Measurements from ENCODE around the gene MYO1F. TPM values are rescaled to one million over a fixed set of nuclear protein-coding genes. Genes with fewer than 3 reads are reported as not detected.

The MYO1F gene
- total RNA-seq, 1 experiment from 2014 or later, result 0.16 TPM

DNA sequence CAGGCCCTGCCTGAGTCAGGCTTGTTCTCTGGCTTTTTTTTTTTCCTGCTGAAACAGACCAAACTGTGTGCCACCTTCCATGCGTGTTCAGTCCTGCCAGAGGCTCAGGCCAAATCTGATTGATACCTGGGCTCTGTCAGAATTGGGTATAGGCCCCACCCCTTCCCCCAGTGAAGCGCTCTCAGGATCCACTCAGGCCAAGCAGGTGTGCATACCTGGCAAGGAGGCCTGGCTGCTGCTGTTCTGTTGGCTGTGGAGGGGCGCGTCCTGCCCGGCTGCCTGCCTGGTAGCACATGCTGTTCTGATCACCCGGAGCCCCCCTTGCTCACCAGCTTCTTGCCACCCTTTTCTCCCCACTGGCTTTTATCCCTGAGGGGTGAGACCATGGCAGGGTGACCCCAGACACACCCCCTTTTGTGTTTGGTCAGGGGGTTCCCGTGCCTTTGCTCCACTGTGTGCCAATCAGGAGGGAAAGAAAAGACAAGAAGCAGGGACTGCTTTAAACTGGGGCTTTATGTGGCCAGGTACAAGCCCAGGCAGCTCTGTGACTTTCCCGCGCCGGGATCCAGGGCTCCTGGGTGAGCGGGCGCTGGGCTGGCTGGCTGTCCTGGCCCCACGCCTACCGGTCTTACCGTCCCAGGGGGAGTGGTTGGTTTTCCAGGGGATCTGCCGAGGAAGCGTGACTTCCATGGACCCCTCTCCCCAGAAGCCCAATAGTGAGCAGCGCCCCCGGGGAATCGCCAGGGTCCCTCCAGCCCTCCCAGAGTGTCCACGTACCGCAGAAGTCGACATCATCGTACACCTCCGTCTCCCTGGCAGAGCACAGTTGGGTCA lies 87.5 kb downstream of the MYO1F start:
- Mint-ChIP-seq H3K36me3 (ENCODE audit: insufficient read depth, unreplicated experiment) (peaks cover 60% of the 10 kb centered on the region), H3K9me3 (ENCODE audit: unreplicated experiment) (no peaks in the 10 kb centered on the region), H3K4me1 (ENCODE audit: insufficient read depth, unreplicated experiment) (peaks cover 3% of the 10 kb centered on the region), H3K27me3 (ENCODE audit: insufficient read depth, unreplicated experiment) (no peaks in the 10 kb centered on the region), H3K4me3 (ENCODE audit: unreplicated experiment) (no peak overlapping the region), H3K27ac (ENCODE audit: low read depth, unreplicated experiment) (peak overlapping the region; percentile 35)
- no TSS peak for BruUV-seq (replicated peaks)
- peak; percentile 41 for DNase-seq (ENCODE audit: unreplicated experiment)
- ChIA-PET CTCF (interaction anchor here (1.3 kb wide), 1 partner anchor 135 kb away, joined by 3 read pairs; no protein-coding TSS in a partner anchor), POLR2A (interaction anchor here (2.1 kb wide), 1 partner anchor 44 kb away, joined by 9 read pairs; the partner anchor contains the start of gene HNRNPM)
- TF ChIP-seq, protein P1, sequence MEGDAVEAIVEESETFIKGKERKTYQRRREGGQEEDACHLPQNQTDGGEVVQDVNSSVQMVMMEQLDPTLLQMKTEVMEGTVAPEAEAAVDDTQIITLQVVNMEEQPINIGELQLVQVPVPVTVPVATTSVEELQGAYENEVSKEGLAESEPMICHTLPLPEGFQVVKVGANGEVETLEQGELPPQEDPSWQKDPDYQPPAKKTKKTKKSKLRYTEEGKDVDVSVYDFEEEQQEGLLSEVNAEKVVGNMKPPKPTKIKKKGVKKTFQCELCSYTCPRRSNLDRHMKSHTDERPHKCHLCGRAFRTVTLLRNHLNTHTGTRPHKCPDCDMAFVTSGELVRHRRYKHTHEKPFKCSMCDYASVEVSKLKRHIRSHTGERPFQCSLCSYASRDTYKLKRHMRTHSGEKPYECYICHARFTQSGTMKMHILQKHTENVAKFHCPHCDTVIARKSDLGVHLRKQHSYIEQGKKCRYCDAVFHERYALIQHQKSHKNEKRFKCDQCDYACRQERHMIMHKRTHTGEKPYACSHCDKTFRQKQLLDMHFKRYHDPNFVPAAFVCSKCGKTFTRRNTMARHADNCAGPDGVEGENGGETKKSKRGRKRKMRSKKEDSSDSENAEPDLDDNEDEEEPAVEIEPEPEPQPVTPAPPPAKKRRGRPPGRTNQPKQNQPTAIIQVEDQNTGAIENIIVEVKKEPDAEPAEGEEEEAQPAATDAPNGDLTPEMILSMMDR (IDR thresholded peaks at IDR 0.05; ENCODE audit: unreplicated experiment), result no peak
- intact Hi-C loops (cut with micrococcal nuclease), result no loop called here

DNA sequence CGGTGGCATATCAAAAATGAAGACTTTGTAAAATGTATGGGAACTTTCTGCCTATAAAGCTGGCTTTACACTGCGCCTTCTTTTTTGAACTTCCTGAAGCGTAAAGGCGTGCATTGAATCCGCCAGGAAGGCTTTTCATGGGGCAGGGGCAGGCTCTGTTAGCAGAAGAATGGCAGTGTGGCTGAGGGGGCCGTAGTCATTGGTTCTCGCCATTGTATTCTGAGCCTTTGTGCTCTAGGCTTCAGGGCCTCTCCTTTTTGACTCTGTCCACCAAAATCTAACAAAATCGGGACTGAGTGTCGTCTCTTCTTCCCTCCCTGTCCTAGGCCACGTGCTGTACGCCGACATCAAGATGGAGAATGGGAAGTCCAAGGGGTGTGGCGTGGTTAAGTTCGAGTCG lies 88.9 kb downstream of the MYO1F start:
- intact Hi-C loops (cut with micrococcal nuclease), result no loop called here
- H3K9me3 Mint-ChIP-seq (ENCODE audit: unreplicated experiment), result no peaks in the 10 kb centered on the region
- DNase-seq (ENCODE audit: unreplicated experiment), result no peak
- CTCF ChIA-PET, result interaction anchor here (0.5 to 1.3 kb wide), 3 partner anchors 16 to 1512 kb away, joined by 3 to 4 read pairs (median 3); no protein-coding TSS in a partner anchor
- peaks cover 74% of the 10 kb centered on the region for H3K36me3 Mint-ChIP-seq (ENCODE audit: insufficient read depth, unreplicated experiment)
- BruUV-seq (replicated peaks), result no TSS peak
- H3K4me3 Mint-ChIP-seq (ENCODE audit: unreplicated experiment), result no peak overlapping the region
- peaks cover 3% of the 10 kb centered on the region for H3K4me1 Mint-ChIP-seq (ENCODE audit: insufficient read depth, unreplicated experiment)
- POLR2A ChIA-PET, result interaction anchor here (0.8 to 2.1 kb wide), 2 partner anchors 25 to 43 kb away, joined by 5 to 9 read pairs; partner anchors contain the start of genes HNRNPM and ZNF414
- no peaks in the 10 kb centered on the region for H3K27me3 Mint-ChIP-seq (ENCODE audit: insufficient read depth, unreplicated experiment)
- TF ChIP-seq, protein P1 (IDR thresholded peaks at IDR 0.05; ENCODE audit: unreplicated experiment), result no peak
- H3K27ac Mint-ChIP-seq (ENCODE audit: low read depth, unreplicated experiment), result no peak overlapping the region

DNA sequence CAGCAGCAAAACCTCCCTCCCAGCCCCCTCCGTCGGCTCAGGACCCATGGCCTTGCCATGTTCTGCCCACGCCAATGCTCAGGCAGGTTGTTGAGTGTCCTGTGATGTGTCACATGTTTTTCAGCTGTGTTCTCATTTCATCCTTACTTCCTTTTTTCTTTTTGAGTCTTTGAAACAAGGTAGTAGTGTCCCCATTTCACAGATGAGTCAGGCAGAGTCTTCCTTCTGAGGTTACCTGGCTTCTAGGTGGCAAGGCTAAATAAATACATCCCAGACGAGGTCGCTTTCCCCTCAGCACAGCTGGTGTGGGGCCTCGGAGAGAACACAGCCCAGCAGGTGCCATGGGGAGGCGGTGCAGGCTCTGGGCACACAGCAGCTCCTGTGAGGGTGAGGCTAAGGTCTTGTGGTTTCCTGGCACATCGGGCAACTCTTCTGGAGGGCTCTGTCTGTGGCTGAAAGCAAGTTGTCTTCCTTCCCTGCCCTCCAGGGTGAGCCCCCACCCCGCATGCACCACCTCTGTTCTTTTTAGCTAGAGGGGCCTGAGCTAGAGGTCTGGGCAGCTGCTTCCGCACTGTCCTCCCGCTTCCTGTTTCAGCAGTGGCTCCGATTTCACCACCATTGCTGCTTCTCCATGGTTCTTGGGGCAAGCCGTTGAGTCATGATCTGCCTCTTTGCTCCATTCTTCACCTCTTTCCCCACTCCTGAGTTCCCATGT lies 89.9 kb downstream of the MYO1F start:
- Mint-ChIP-seq H3K27me3 (ENCODE audit: insufficient read depth, unreplicated experiment) (no peaks in the 10 kb centered on the region), H3K27ac (ENCODE audit: low read depth, unreplicated experiment) (no peak overlapping the region), H3K4me1 (ENCODE audit: insufficient read depth, unreplicated experiment) (peaks cover 9% of the 10 kb centered on the region), H3K36me3 (ENCODE audit: insufficient read depth, unreplicated experiment) (peaks cover 85% of the 10 kb centered on the region), H3K9me3 (ENCODE audit: unreplicated experiment) (no peaks in the 10 kb centered on the region), H3K4me3 (ENCODE audit: unreplicated experiment) (no peak overlapping the region)
- BruUV-seq (replicated peaks), result no TSS peak
- DNase-seq (ENCODE audit: unreplicated experiment), result no peak
- intact Hi-C loops (cut with micrococcal nuclease), result no loop called here
- TF ChIP-seq, protein P1 (IDR thresholded peaks at IDR 0.05; ENCODE audit: unreplicated experiment), result no peak
- CTCF ChIA-PET, result no interaction called here
- POLR2A ChIA-PET, result interaction anchor here (0.5 to 1.0 kb wide), 2 partner anchors 9 to 26 kb away, joined by 3 to 5 read pairs; no protein-coding TSS in a partner anchor

DNA sequence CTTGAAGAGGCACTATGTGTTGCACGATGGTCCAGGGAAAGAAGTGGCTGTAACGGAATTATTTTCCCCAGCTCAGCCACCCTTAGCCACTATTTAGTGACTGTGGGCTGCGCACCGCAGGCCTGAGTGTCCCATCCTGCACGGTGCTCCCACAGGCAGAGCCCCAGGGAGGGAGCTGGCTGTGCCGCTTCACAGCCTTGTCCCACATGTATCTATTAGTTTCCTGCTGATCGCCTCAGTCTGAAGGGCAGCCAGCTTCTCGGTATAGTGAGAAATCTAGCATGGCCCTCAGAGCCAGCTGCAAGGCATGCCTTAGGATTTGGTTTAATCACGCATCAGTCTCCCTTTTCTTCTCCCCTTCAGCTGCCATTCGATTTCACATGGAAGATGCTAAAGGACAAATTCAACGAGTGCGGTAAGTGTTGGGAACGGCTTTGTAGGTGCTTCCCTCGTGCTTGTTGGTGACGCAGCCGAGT lies 90.5 kb downstream of the MYO1F start:
- Mint-ChIP-seq H3K9me3 (ENCODE audit: unreplicated experiment) (no peaks in the 10 kb centered on the region), H3K27ac (ENCODE audit: low read depth, unreplicated experiment) (no peak overlapping the region), H3K36me3 (ENCODE audit: insufficient read depth, unreplicated experiment) (peaks cover 91% of the 10 kb centered on the region), H3K27me3 (ENCODE audit: insufficient read depth, unreplicated experiment) (no peaks in the 10 kb centered on the region), H3K4me1 (ENCODE audit: insufficient read depth, unreplicated experiment) (peaks cover 9% of the 10 kb centered on the region), H3K4me3 (ENCODE audit: unreplicated experiment) (no peak overlapping the region)
- CTCF ChIA-PET, result interaction anchor here (0.7 to 1.1 kb wide), 2 partner anchors 12 to 133 kb away, joined by 3 read pairs; no protein-coding TSS in a partner anchor
- DNase-seq (ENCODE audit: unreplicated experiment), result no peak
- intact Hi-C loops (cut with micrococcal nuclease), result no loop called here
- TF ChIP-seq, protein P1 (IDR thresholded peaks at IDR 0.05; ENCODE audit: unreplicated experiment), result no peak
- no TSS peak for BruUV-seq (replicated peaks)
- POLR2A ChIA-PET, result interaction anchor here (1.0 kb wide), 1 partner anchor 26 kb away, joined by 3 read pairs; no protein-coding TSS in a partner anchor

Measured in MCF 10A (cell line).